Panc1 (cell line): Measurements from ENCODE around the gene OSBPL10. TPM values are rescaled to one million over a fixed set of nuclear protein-coding genes. Genes with fewer than 3 reads are reported as not detected.

Source experiments
- ATAC-seq: fragments of 200-7000 bp; cut with Tn5 transposase; 2 replicates; pipeline ENCODE4 v1.9.1; 2020; ENCODE audit warnings: mild to moderate bottlenecking, moderate library complexity
- BruUV-seq: library from RNA; stranded (reverse); fragments of 400-500 nt; replicated peaks from 2 replicates; lab custom pipeline; 2021; lab: Mats Ljungman, UMichigan
- CTCF ChIA-PET: fragments of 300-600 bp; sonication (Branson Sonifier 250); formaldehyde crosslinking; loops from one replicate; lab custom pipeline; 2022; ENCODE audit warnings: antibody characterized with exemption; lab: Charles Lee
- POLR2A ChIA-PET: fragments of 300-600 bp; sonication (Branson Sonifier 250); formaldehyde crosslinking; loops from one replicate; lab custom pipeline; 2022; ENCODE audit warnings: antibody characterized with exemption; lab: Charles Lee
- DNase-seq: peaks from one replicate; pipeline ENCODE4 v3.0.0-alpha.2; 2010; ENCODE audit warnings: low read depth, low spot score
- H3K27ac ChIP-seq: 2 replicates; pipeline ENCODE4 v1.5.1; 2011; ENCODE audit warnings: mild to moderate bottlenecking, low read length, inconsistent platforms
- H3K27me3 ChIP-seq: fragments of 200-500 bp; sonication (Bioruptor generic); 2 replicates; pipeline ENCODE4 v1.6.0; 2014; ENCODE audit warnings: low read length, inconsistent platforms; ENCODE audit not compliant: control insufficient read depth, insufficient read depth
- H3K36me3 ChIP-seq: fragments of 200-500 bp; sonication (Bioruptor generic); 2 replicates; pipeline ENCODE4 v1.5.1; 2014; ENCODE audit warnings: inconsistent platforms, mild to moderate bottlenecking, low read length, moderate library complexity; ENCODE audit not compliant: control insufficient read depth, insufficient read depth
- H3K4me1 ChIP-seq: 2 replicates; pipeline ENCODE4 v1.5.1; 2011; ENCODE audit warnings: inconsistent platforms, mild to moderate bottlenecking, low read length, moderate library complexity; ENCODE audit not compliant: control insufficient read depth, insufficient read depth
- H3K4me3 ChIP-seq, 2 experiments: 2 replicates each; pipeline ENCODE4 v1.5.1; 2011 to 2012; ENCODE audit warnings: low read depth in 2 of 2, low read length in 2 of 2, mild to moderate bottlenecking in 2 of 2, inconsistent platforms in 1 of 2, moderate library complexity in 1 of 2
- H3K9me3 ChIP-seq: fragments of 200-500 bp; sonication (Bioruptor generic); 2 replicates; pipeline ENCODE4 v1.5.1; 2014; ENCODE audit warnings: low read depth, mild to moderate bottlenecking, inconsistent platforms, low read length, moderate library complexity; ENCODE audit not compliant: control insufficient read depth, insufficient read depth
- POLR2AphosphoS5 ChIP-seq: IDR thresholded peaks from 2 replicates; pipeline ENCODE4 v1.6.1; 2012; ENCODE audit warnings: mild to moderate bottlenecking, low read depth, low read length, moderate library complexity
- SIN3A ChIP-seq: IDR thresholded peaks from 2 replicates; pipeline ENCODE4 v1.6.1; 2012; ENCODE audit warnings: low read depth, mild to moderate bottlenecking, low read length, moderate library complexity, borderline replicate concordance; ENCODE audit not compliant: insufficient read depth
- TCF7L2 ChIP-seq: IDR thresholded peaks from 2 replicates; pipeline ENCODE4 v1.6.1; 2011; ENCODE audit warnings: mild to moderate bottlenecking, low read depth, low read length, inconsistent platforms
- in situ Hi-C: cut with HindIII; loops from 2 replicates; pipeline ENCODE4 v1.10.0; 2016; ENCODE audit warnings: low sequenced_read_pairs, low pct_unique_long_range_greater_than_20kb
- intact Hi-C: fragments of 100-400 bp; cut with micrococcal nuclease; formaldehyde crosslinking; loops from one replicate; pipeline ENCODE4 v1.10.0; 2022; ENCODE audit not compliant: unreplicated experiment
- total RNA-seq: library from RNA; stranded (reverse); gene quantifications from one replicate; pipeline ENCODE4 v1.2.1, GENCODE V29; 2021; ENCODE audit not compliant: unreplicated experiment
- TF ChIP-seq, protein P1 (sequence below): fragments of 450-650 bp; IDR thresholded peaks from 2 replicates; pipeline ENCODE4 v1.5.1; 2017; ENCODE audit warnings: mild to moderate bottlenecking
- TF ChIP-seq, protein P2 (sequence below), 2 experiments: IDR thresholded peaks; 2 replicates each; pipeline ENCODE4 v1.6.1; 2011 to 2012; ENCODE audit warnings: low read depth in 2 of 2, control low read depth in 1 of 2, low read length in 1 of 2, mild to moderate bottlenecking in 1 of 2, moderate library complexity in 1 of 2; ENCODE audit not compliant: insufficient read depth in 1 of 2

OSBPL10 gene
- total RNA-seq, 1 experiment from 2014 or later = 88.1 TPM

DNA sequence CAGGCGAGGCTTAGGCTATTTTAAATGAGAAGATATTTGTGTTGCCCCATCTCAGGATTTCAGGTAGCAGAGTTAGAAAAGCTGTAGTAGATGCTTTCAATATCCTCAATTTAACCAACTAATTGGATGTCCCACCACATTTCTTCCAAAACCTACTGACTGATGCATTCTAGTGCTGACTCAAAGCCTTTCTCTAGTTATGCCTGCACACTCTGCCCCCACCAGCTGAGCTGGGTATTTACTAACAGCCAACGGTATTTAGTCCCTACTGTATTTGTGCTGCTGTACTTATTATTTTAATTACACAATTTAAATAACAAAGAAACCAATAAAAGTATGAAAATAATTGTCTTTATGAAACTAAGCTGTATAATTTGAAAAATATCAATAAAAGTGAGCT, 139.5 kb downstream of the OSBPL10 start:
- H3K4me1 ChIP-seq = no peaks in the 10 kb centered on the region
- CTCF ChIA-PET = no interaction called here
- POLR2A ChIA-PET = no interaction called here
- no peak for DNase-seq
- H3K27ac ChIP-seq = no peak overlapping the region
- intact Hi-C loops = no loop called here
- ATAC-seq = no peak
- in situ Hi-C loops = no loop called here
- H3K9me3 ChIP-seq = no peaks in the 10 kb centered on the region
- no TSS peak for BruUV-seq
- TF ChIP-seq, protein P1, sequence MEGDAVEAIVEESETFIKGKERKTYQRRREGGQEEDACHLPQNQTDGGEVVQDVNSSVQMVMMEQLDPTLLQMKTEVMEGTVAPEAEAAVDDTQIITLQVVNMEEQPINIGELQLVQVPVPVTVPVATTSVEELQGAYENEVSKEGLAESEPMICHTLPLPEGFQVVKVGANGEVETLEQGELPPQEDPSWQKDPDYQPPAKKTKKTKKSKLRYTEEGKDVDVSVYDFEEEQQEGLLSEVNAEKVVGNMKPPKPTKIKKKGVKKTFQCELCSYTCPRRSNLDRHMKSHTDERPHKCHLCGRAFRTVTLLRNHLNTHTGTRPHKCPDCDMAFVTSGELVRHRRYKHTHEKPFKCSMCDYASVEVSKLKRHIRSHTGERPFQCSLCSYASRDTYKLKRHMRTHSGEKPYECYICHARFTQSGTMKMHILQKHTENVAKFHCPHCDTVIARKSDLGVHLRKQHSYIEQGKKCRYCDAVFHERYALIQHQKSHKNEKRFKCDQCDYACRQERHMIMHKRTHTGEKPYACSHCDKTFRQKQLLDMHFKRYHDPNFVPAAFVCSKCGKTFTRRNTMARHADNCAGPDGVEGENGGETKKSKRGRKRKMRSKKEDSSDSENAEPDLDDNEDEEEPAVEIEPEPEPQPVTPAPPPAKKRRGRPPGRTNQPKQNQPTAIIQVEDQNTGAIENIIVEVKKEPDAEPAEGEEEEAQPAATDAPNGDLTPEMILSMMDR = no peak
- TF ChIP-seq TCF7L2 (no peak), SIN3A (no peak), POLR2AphosphoS5 (no peak)
- TF ChIP-seq, protein P2, sequence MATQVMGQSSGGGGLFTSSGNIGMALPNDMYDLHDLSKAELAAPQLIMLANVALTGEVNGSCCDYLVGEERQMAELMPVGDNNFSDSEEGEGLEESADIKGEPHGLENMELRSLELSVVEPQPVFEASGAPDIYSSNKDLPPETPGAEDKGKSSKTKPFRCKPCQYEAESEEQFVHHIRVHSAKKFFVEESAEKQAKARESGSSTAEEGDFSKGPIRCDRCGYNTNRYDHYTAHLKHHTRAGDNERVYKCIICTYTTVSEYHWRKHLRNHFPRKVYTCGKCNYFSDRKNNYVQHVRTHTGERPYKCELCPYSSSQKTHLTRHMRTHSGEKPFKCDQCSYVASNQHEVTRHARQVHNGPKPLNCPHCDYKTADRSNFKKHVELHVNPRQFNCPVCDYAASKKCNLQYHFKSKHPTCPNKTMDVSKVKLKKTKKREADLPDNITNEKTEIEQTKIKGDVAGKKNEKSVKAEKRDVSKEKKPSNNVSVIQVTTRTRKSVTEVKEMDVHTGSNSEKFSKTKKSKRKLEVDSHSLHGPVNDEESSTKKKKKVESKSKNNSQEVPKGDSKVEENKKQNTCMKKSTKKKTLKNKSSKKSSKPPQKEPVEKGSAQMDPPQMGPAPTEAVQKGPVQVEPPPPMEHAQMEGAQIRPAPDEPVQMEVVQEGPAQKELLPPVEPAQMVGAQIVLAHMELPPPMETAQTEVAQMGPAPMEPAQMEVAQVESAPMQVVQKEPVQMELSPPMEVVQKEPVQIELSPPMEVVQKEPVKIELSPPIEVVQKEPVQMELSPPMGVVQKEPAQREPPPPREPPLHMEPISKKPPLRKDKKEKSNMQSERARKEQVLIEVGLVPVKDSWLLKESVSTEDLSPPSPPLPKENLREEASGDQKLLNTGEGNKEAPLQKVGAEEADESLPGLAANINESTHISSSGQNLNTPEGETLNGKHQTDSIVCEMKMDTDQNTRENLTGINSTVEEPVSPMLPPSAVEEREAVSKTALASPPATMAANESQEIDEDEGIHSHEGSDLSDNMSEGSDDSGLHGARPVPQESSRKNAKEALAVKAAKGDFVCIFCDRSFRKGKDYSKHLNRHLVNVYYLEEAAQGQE (IDR thresholded peaks at IDR 0.05; ENCODE audit: insufficient read depth in 1 of 2, low read depth in 2 of 2, low read length in 1 of 2) = no peak
- H3K36me3 ChIP-seq = no peaks in the 10 kb centered on the region
- no peak overlapping the region for H3K4me3 ChIP-seq
- H3K27me3 ChIP-seq = no peaks in the 10 kb centered on the region

DNA sequence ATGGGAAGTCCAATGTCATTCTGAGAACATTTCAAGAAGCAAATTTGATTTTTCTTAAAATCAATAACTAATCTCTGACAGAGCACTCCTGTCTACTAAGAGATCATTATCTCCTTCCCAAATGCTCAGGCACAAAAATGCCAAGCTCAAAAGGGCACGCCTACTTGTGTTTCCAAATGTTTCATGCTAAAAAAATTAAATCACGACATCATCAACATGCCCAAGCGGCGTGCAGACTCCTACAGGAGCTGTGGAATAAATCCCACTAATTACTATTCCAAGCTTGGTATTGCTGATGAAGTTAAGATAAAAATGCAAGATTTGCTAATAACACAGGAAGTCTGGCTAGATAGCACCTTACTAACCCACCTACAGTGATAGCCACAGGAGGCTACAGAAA, 140.8 kb downstream of the OSBPL10 start:
- intact Hi-C loops = no loop called here
- POLR2A ChIA-PET = no interaction called here
- no peak for TF ChIP-seq POLR2AphosphoS5
- TF ChIP-seq TCF7L2 = no peak
- TF ChIP-seq, protein P1 = no peak
- ATAC-seq = no peak
- Histone ChIP-seq H3K27ac (no peak overlapping the region), H3K36me3 (no peaks in the 10 kb centered on the region), H3K4me1 (no peaks in the 10 kb centered on the region), H3K4me3 (no peak overlapping the region), H3K9me3 (no peaks in the 10 kb centered on the region), H3K27me3 (no peaks in the 10 kb centered on the region)
- in situ Hi-C loops = no loop called here
- no peak for DNase-seq
- CTCF ChIA-PET = no interaction called here
- no TSS peak for BruUV-seq
